OCI-LY7 (cell line): ENCODE results near the gene SPOP. TPM values are rescaled to one million over a fixed set of nuclear protein-coding genes. Genes with fewer than 3 reads are reported as not detected.
A peak's percentile ranks its signal among the peaks of the same experiment; 100 is the strongest.

Source experiments
- BruUV-seq: library from RNA; stranded (reverse); fragments of 400-500 nt; replicated peaks from 2 replicates; lab custom pipeline; 2021; lab: Mats Ljungman, UMichigan
- CTCF ChIA-PET: fragments of 300-600 bp; sonication (Branson Sonifier 250); formaldehyde crosslinking; loops from one replicate; lab custom pipeline; 2022; ENCODE audit warnings: antibody characterized with exemption; ENCODE audit not compliant: unreplicated experiment; lab: Charles Lee
- POLR2A ChIA-PET: fragments of 300-600 bp; sonication (Branson Sonifier 250); formaldehyde crosslinking; loops from one replicate; lab custom pipeline; 2022; ENCODE audit warnings: antibody characterized with exemption; lab: Charles Lee
- DNase-seq: peaks from one replicate; pipeline ENCODE4 v3.0.0-alpha.2; 2015; ENCODE audit warnings: low spot score
- H2AFZ ChIP-seq: fragments of 200-600 bp; sonication (generic), shearing (Covaris generic); 2 replicates; pipeline ENCODE4 v1.6.1; 2014; ENCODE audit warnings: mild to moderate bottlenecking, antibody characterized with exemption, low read length, moderate library complexity
- H3K27ac ChIP-seq: fragments of 200-600 bp; sonication (generic); 2 replicates; pipeline ENCODE4 v1.5.1; 2014; ENCODE audit warnings: mixed run types, low read depth, mild to moderate bottlenecking, moderate library complexity, low read length, inconsistent platforms; ENCODE audit not compliant: poor library complexity, severe bottlenecking
- H3K36me3 ChIP-seq: fragments of 200-600 bp; sonication (generic); 2 replicates; pipeline ENCODE4 v1.6.1; 2014; ENCODE audit warnings: mild to moderate bottlenecking, antibody characterized with exemption, low read length, moderate library complexity, mixed read lengths; ENCODE audit not compliant: insufficient read depth
- H3K4me1 ChIP-seq: fragments of 200-600 bp; sonication (generic); 2 replicates; pipeline ENCODE4 v1.5.1; 2014; ENCODE audit warnings: mild to moderate bottlenecking, low read length; ENCODE audit not compliant: insufficient read depth, poor library complexity, severe bottlenecking
- H3K4me2 ChIP-seq: fragments of 200-600 bp; sonication (generic); 2 replicates; pipeline ENCODE4 v1.6.1; 2014; ENCODE audit warnings: mild to moderate bottlenecking, low read length
- H3K4me3 ChIP-seq: fragments of 200-600 bp; sonication (generic); 2 replicates; pipeline ENCODE4 v1.5.1; 2014; ENCODE audit warnings: mild to moderate bottlenecking, low read depth, low read length; ENCODE audit not compliant: poor library complexity, severe bottlenecking
- H3K79me2 ChIP-seq: fragments of 200-600 bp; sonication (generic); 2 replicates; pipeline ENCODE4 v1.6.1; 2016; ENCODE audit warnings: low read depth, mild to moderate bottlenecking, low read length, moderate library complexity, mixed read lengths; ENCODE audit not compliant: insufficient read depth
- H3K9me2 ChIP-seq: fragments of 200-600 bp; sonication (generic); 2 replicates; pipeline ENCODE4 v1.6.1; 2016; ENCODE audit warnings: mild to moderate bottlenecking, low read length, mixed read lengths; ENCODE audit not compliant: insufficient read depth
- H3K9me3 ChIP-seq: fragments of 200-600 bp; sonication (generic); 2 replicates; pipeline ENCODE4 v1.6.1; 2014; ENCODE audit warnings: mild to moderate bottlenecking, mixed run types, low read length, mixed read lengths
- H4K20me1 ChIP-seq: fragments of 200-600 bp; sonication (generic); 2 replicates; pipeline ENCODE4 v1.6.1; 2014; ENCODE audit warnings: mild to moderate bottlenecking, antibody characterized with exemption, low read length, moderate library complexity, mixed read lengths; ENCODE audit not compliant: insufficient read depth
- CTCF ChIP-seq: fragments of 200-600 bp; sonication (generic); conservative IDR thresholded peaks from 2 replicates; pipeline ENCODE4 v1.5.1; 2014; ENCODE audit warnings: mild to moderate bottlenecking, antibody characterized with exemption, low read length, moderate library complexity, mixed read lengths
- EZH2phosphoT487 ChIP-seq: fragments of 200-600 bp; sonication (generic); IDR thresholded peaks from 2 replicates; pipeline ENCODE4 v1.6.1; 2018; ENCODE audit warnings: low read depth, borderline replicate concordance, mild to moderate bottlenecking, mixed run types, antibody characterized with exemption, low read length, moderate library complexity, mixed read lengths
- intact Hi-C: fragments of 100-400 bp; cut with micrococcal nuclease; formaldehyde crosslinking; loops from one replicate; pipeline ENCODE4 v1.10.0; 2022; ENCODE audit not compliant: unreplicated experiment
- total RNA-seq, 2 experiments: library from RNA; depleted of rRNA in 1 of 2; stranded (reverse); fragments of >200 nt in 1 of 2; shearing (Covaris generic) in 1 of 2; gene quantifications; 2 replicates each; pipeline ENCODE4 v1.2.3, GENCODE V29; 2014 to 2022

SPOP gene
- total RNA-seq, 2 experiments from 2014 or later, result 37.8 to 69.0 TPM

GRCh38 chr17:49637050-49637449 is 40.8 kb downstream of the SPOP start:
- Histone ChIP-seq H3K4me2 (no peak overlapping the region), H3K4me1 (no peaks in the 10 kb centered on the region), H3K4me3 (no peak overlapping the region), H3K9me2 (no peaks in the 10 kb centered on the region), H3K27ac (no peak overlapping the region), H3K36me3 (peaks cover 30% of the 10 kb centered on the region), H4K20me1 (no peaks in the 10 kb centered on the region), H3K79me2 (peaks cover 28% of the 10 kb centered on the region; the same call in 1 of the 2 replicates), H3K9me3 (peaks cover 9% of the 10 kb centered on the region; the same call in 1 of the 2 replicates), H2AFZ (no peak overlapping the region)
- POLR2A ChIA-PET, result interaction anchor here (0.5 kb wide), 1 partner anchor 28 kb away, joined by 3 read pairs; no protein-coding TSS in a partner anchor
- intact Hi-C loops, result no loop called here
- BruUV-seq, result no TSS peak
- CTCF ChIA-PET, result no interaction called here
- no peak for TF ChIP-seq EZH2phosphoT487
- no peak for DNase-seq

- ChIA-PET POLR2A (interaction anchor here (0.6 to 0.7 kb wide), 3 partner anchors 7 to 323 kb away, joined by 4 to 6 read pairs (median 4); no protein-coding TSS in a partner anchor), CTCF (no interaction called here)
- no peak for TF ChIP-seq EZH2phosphoT487
- TF ChIP-seq CTCF, result no peak
- intact Hi-C loops, result no loop called here
- DNase-seq, result no peak
- Histone ChIP-seq H3K27ac (no peak overlapping the region), H3K4me3 (no peak overlapping the region), H3K36me3 (peaks cover 23% of the 10 kb centered on the region), H3K79me2 (peaks cover 39% of the 10 kb centered on the region; the same call in 1 of the 2 replicates), H3K4me2 (no peak overlapping the region), H4K20me1 (0 out of 2 replicates have a peak, but pooled peaks cover under 1% of the 10 kb centered on the region), H3K9me3 (peaks cover 9% of the 10 kb centered on the region; the same call in 1 of the 2 replicates), H3K9me2 (no peaks in the 10 kb centered on the region), H3K4me1 (no peaks in the 10 kb centered on the region), H2AFZ (no peak overlapping the region)
- BruUV-seq, result no TSS peak
These were observed 42.8 kb downstream of the SPOP start for GRCh38 chr17:49635121-49635520.

- no peaks in the 10 kb centered on the region for H3K9me2 ChIP-seq
- no peak for DNase-seq
- no peak overlapping the region for H3K27ac ChIP-seq
- TF ChIP-seq CTCF, result no peak
- no peak for TF ChIP-seq EZH2phosphoT487
- H3K4me2 ChIP-seq, result no peak overlapping the region
- no peak overlapping the region for H3K4me3 ChIP-seq
- no peak overlapping the region for H2AFZ ChIP-seq
- POLR2A ChIA-PET, result interaction anchor here (0.8 kb wide), 1 partner anchor 10 kb away, joined by 3 read pairs; no protein-coding TSS in a partner anchor
- TSS peak; percentile 23 for BruUV-seq
- H3K36me3 ChIP-seq, result peaks cover 17% of the 10 kb centered on the region
- peaks cover 45% of the 10 kb centered on the region; the same call in 1 of the 2 replicates for H3K79me2 ChIP-seq
- peaks cover 7% of the 10 kb centered on the region; the same call in 1 of the 2 replicates for H4K20me1 ChIP-seq
- CTCF ChIA-PET, result no interaction called here
- intact Hi-C loops, result no loop called here
- no peaks in the 10 kb centered on the region for H3K4me1 ChIP-seq
- peaks cover 6% of the 10 kb centered on the region; the same call in 1 of the 2 replicates for H3K9me3 ChIP-seq
These were observed 43.4 kb downstream of the SPOP start for GRCh38 chr17:49634485-49634860.
